HCT116 (cell line): Measurements from ENCODE around the gene ADGRA3. TPM values are rescaled to one million over a fixed set of nuclear protein-coding genes. Genes with fewer than 3 reads are reported as not detected.

Experiments used
- ATAC-seq: fragments of 200-7000 bp; cut with Tn5 transposase; 2 replicates; pipeline ENCODE4 v1.9.1; 2020; ENCODE audit warnings: mild to moderate bottlenecking, moderate library complexity
- BruUV-seq: library from RNA; stranded (reverse); fragments of 400-500 nt; replicated peaks from 2 replicates; lab custom pipeline; 2021; lab: Mats Ljungman, UMichigan
- CTCF ChIA-PET: fragments of 300-600 bp; sonication (Branson Sonifier 250); formaldehyde crosslinking; loops from one replicate; lab custom pipeline; 2021; ENCODE audit warnings: antibody characterized with exemption; lab: Charles Lee
- POLR2A ChIA-PET: fragments of 300-600, 350-600 bp; sonication (Branson Sonifier 250); formaldehyde crosslinking; loops from one replicate; lab custom pipeline; 2021; ENCODE audit warnings: antibody characterized with exemption; lab: Charles Lee
- RAD21 ChIA-PET, 2 experiments: fragments of 300-600 bp; sonication (Branson Sonifier 250); formaldehyde crosslinking; loops; one replicate each; lab custom pipeline; 2023; ENCODE audit warnings: low total read pairs in 2 of 2; ENCODE audit not compliant: uncharacterized antibody in 2 of 2, unreplicated experiment in 2 of 2, low non-redundant PET in 1 of 2; lab: Charles Lee
- DNase-seq: peaks from one replicate; pipeline ENCODE4 v3.0.0-alpha.2; 2010; ENCODE audit warnings: low read depth, low spot score
- H2AFZ ChIP-seq: fragments of 200-600 bp; shearing (Covaris generic), sonication (generic); 2 replicates; pipeline ENCODE4 v1.6.1; 2017; ENCODE audit warnings: low read depth, mixed run types, mixed read lengths, antibody characterized with exemption, low read length; ENCODE audit not compliant: poor library complexity, severe bottlenecking
- H3K27ac ChIP-seq: 2 replicates; pipeline ENCODE4 v1.5.1; 2012; ENCODE audit warnings: low read depth, low read length
- H3K27me3 ChIP-seq: fragments of 200-600 bp; sonication (generic); 2 replicates; pipeline ENCODE4 v1.6.1; 2016; ENCODE audit warnings: mixed run types, low read length, mixed read lengths; ENCODE audit not compliant: insufficient read depth
- H3K36me3 ChIP-seq, 2 experiments: fragments of 200-500 bp in 1 of 2; fragments of 200-600 bp in 1 of 2; sonication (Bioruptor generic) in 1 of 2; sonication (generic) in 1 of 2; 2 replicates each; pipeline versions ENCODE4 v1.5.1 to v1.6.1; 2014 to 2016; ENCODE audit warnings: low read length in 2 of 2, inconsistent platforms in 1 of 2, mixed read lengths in 1 of 2, mixed run types in 1 of 2; ENCODE audit not compliant: insufficient read depth in 2 of 2, control insufficient read depth in 1 of 2
- H3K4me1 ChIP-seq, 2 experiments: fragments of 200-600 bp in 1 of 2; sonication (generic) in 1 of 2; 2 replicates each; pipeline versions ENCODE4 v1.5.1 to v1.6.1; 2012 to 2017; ENCODE audit warnings: low read length in 2 of 2, inconsistent platforms in 1 of 2, mild to moderate bottlenecking in 1 of 2, mixed read lengths in 1 of 2, mixed run types in 1 of 2, moderate library complexity in 1 of 2; ENCODE audit not compliant: insufficient read depth in 2 of 2, control insufficient read depth in 1 of 2
- H3K4me2 ChIP-seq: fragments of 200-600 bp; sonication (generic); 2 replicates; pipeline ENCODE4 v1.6.1; 2017; ENCODE audit warnings: mixed run types, low read length, mixed read lengths
- H3K4me3 ChIP-seq, 2 experiments: fragments of 200-600 bp in 1 of 2; sonication (generic) in 1 of 2; replicated peaks in 1 of 2; 2 replicates each; pipeline ENCODE4 v1.5.1; 2011 to 2016; ENCODE audit warnings: low read length in 2 of 2, control low read depth in 1 of 2, low read depth in 1 of 2, mild to moderate bottlenecking in 1 of 2, mixed read lengths in 1 of 2, mixed run types in 1 of 2
- H3K79me2 ChIP-seq: fragments of 200-600 bp; sonication (generic); 2 replicates; pipeline ENCODE4 v1.6.1; 2017; ENCODE audit warnings: mild to moderate bottlenecking, mixed run types, low read length, moderate library complexity, mixed read lengths; ENCODE audit not compliant: insufficient read depth
- H3K9ac ChIP-seq: fragments of 200-600 bp; sonication (generic); 2 replicates; pipeline ENCODE4 v1.6.1; 2016; ENCODE audit warnings: low read length, mixed read lengths
- H3K9me2 ChIP-seq: fragments of 200-600 bp; sonication (generic), shearing (Covaris generic); 2 replicates; pipeline ENCODE4 v1.6.1; 2017; ENCODE audit warnings: mixed run types, mild to moderate bottlenecking, moderate library complexity; ENCODE audit not compliant: insufficient read depth
- H3K9me3 ChIP-seq, 2 experiments: fragments of 200-500 bp in 1 of 2; fragments of 200-600 bp in 1 of 2; sonication (Bioruptor generic) in 1 of 2; sonication (generic) in 1 of 2; 2 replicates each; pipeline ENCODE4 v1.6.1; 2014 to 2017; ENCODE audit warnings: low read length in 2 of 2, mixed read lengths in 2 of 2, inconsistent platforms in 1 of 2, low read depth in 1 of 2, mild to moderate bottlenecking in 1 of 2, mixed run types in 1 of 2, moderate library complexity in 1 of 2; ENCODE audit not compliant: control insufficient read depth in 1 of 2, insufficient read depth in 1 of 2
- H4K20me1 ChIP-seq: fragments of 200-600 bp; sonication (generic), shearing (Covaris generic); 2 replicates; pipeline ENCODE4 v1.6.1; 2017; ENCODE audit warnings: mixed run types, mild to moderate bottlenecking, moderate library complexity; ENCODE audit not compliant: insufficient read depth
- CBX3 ChIP-seq: IDR thresholded peaks from 2 replicates; pipeline ENCODE4 v1.6.1; 2012; ENCODE audit warnings: low read depth
- EGR1 ChIP-seq: IDR thresholded peaks from 2 replicates; pipeline ENCODE4 v1.6.1; 2012; ENCODE audit warnings: low read depth
- ELF1 ChIP-seq: IDR thresholded peaks from 2 replicates; pipeline ENCODE4 v1.6.1; 2012; ENCODE audit warnings: low read depth, borderline replicate concordance
- EZH2phosphoT487 ChIP-seq: fragments of 200-600 bp; IDR thresholded peaks from 2 replicates; pipeline ENCODE4 v1.6.1; 2018; ENCODE audit warnings: antibody characterized with exemption, borderline replicate concordance
- FOSL1 ChIP-seq: IDR thresholded peaks from 2 replicates; pipeline ENCODE4 v1.6.1; 2012; ENCODE audit warnings: low read depth
- JUND ChIP-seq: IDR thresholded peaks from 2 replicates; pipeline ENCODE4 v1.6.1; 2012
- POLR2A ChIP-seq: IDR thresholded peaks from 2 replicates; pipeline ENCODE4 v1.7.0; 2011; ENCODE audit warnings: borderline replicate concordance; ENCODE audit not compliant: insufficient read depth, insufficient read length; ENCODE audit errors: extremely low read depth
- SP1 ChIP-seq: IDR thresholded peaks from 2 replicates; pipeline ENCODE4 v1.6.1; 2012; ENCODE audit warnings: low read depth
- SRF ChIP-seq: IDR thresholded peaks from 2 replicates; pipeline ENCODE4 v1.6.1; 2012; ENCODE audit warnings: low read depth
- TCF7L2 ChIP-seq: IDR thresholded peaks from 2 replicates; pipeline ENCODE4 v1.7.0; 2011; ENCODE audit warnings: borderline replicate concordance, inconsistent platforms; ENCODE audit not compliant: insufficient read depth, insufficient read length; ENCODE audit errors: extremely low read depth
- YY1 ChIP-seq: IDR thresholded peaks from 2 replicates; pipeline ENCODE4 v1.6.1; 2011; ENCODE audit warnings: low read length, low read depth, moderate library complexity, mild to moderate bottlenecking; ENCODE audit not compliant: insufficient replicate concordance; ENCODE audit errors: extremely low read depth
- ZBTB33 ChIP-seq: IDR thresholded peaks from 2 replicates; pipeline ENCODE4 v1.6.1; 2011; ENCODE audit warnings: mild to moderate bottlenecking, low read length, moderate library complexity; ENCODE audit not compliant: insufficient replicate concordance; ENCODE audit errors: extremely low read depth
- ZFX ChIP-seq: fragments of 450-650 bp; IDR thresholded peaks from 2 replicates; pipeline ENCODE4 v1.6.1; 2017
- ZNF274 ChIP-seq: fragments of 200-500 bp; sonication (Bioruptor generic); IDR thresholded peaks from 2 replicates; pipeline ENCODE4 v1.6.1; 2014; ENCODE audit warnings: mild to moderate bottlenecking, low read depth, low read length, inconsistent platforms
- intact Hi-C: fragments of 100-400 bp; cut with micrococcal nuclease; formaldehyde crosslinking; loops from 2 replicates; pipeline ENCODE4 v1.10.0; 2022
- total RNA-seq: library from RNA; stranded (reverse); gene quantifications from one replicate; pipeline ENCODE4 v1.2.1, GENCODE V29; 2021; ENCODE audit not compliant: unreplicated experiment

ADGRA3 gene
- total RNA-seq, 1 experiment from 2014 or later, result 43.0 TPM

GRCh38 chr4:22522706-22523501 lies 7.0 kb upstream of the ADGRA3 start:
- ATAC-seq, result no peak
- BruUV-seq, result no TSS peak
- no peak overlapping the region for H3K27ac ChIP-seq
- H4K20me1 ChIP-seq, result no peaks in the 10 kb centered on the region
- no peaks in the 10 kb centered on the region for H3K9me3 ChIP-seq
- no peaks in the 10 kb centered on the region for H3K79me2 ChIP-seq
- RAD21 ChIA-PET, result no interaction called here
- no peak overlapping the region for H3K4me3 ChIP-seq
- H3K9ac ChIP-seq, result no peak overlapping the region
- no peak overlapping the region for H3K4me2 ChIP-seq
- no peaks in the 10 kb centered on the region for H3K27me3 ChIP-seq
- no peaks in the 10 kb centered on the region for H3K4me1 ChIP-seq
- intact Hi-C loops, result no loop called here
- no peaks in the 10 kb centered on the region for H3K36me3 ChIP-seq
- POLR2A ChIA-PET, result no interaction called here
- H3K9me2 ChIP-seq, result no peaks in the 10 kb centered on the region
- no peak for DNase-seq
- TF ChIP-seq ZBTB33 (no peak), TCF7L2 (no peak), CBX3 (no peak), ZNF274 (no peak), EZH2phosphoT487 (no peak), ZFX (no peak), SRF (no peak), POLR2A (no peak), JUND (no peak), FOSL1 (no peak), ELF1 (no peak), YY1 (no peak), SP1 (no peak), EGR1 (no peak)
- CTCF ChIA-PET, result no interaction called here
- H2AFZ ChIP-seq, result no peak overlapping the region
